Glomerular endothelial cell (primary cell): Measurements from ENCODE around the gene OCRL. TPM values are rescaled to one million over a fixed set of nuclear protein-coding genes. Genes with fewer than 3 reads are reported as not detected.
A peak's percentile ranks its signal among the peaks of the same experiment; 100 is the strongest.

Experiments
- DNase-seq: peaks from one replicate; pipeline ENCODE4 v3.0.0-alpha.2; 2011; ENCODE audit warnings: low read depth, low spot score; ENCODE audit errors: extremely low read depth
- total RNA-seq: library from RNA; depleted of rRNA; stranded (reverse); fragments of >200 nt; gene quantifications from 2 replicates; pipeline ENCODE4 v1.2.3, GENCODE V29; 2015

The OCRL gene
- total RNA-seq: 14.7 and 20.3 TPM in 2 replicates

GRCh38 chrX:129540068-129540653, at the start of gene OCRL:
Gene OCRL, plus strand, starts transcription at chrX:129540259. Its CDS starts 181 bp downstream, at chrX:129540440.
- no peak for DNase-seq

DNA sequence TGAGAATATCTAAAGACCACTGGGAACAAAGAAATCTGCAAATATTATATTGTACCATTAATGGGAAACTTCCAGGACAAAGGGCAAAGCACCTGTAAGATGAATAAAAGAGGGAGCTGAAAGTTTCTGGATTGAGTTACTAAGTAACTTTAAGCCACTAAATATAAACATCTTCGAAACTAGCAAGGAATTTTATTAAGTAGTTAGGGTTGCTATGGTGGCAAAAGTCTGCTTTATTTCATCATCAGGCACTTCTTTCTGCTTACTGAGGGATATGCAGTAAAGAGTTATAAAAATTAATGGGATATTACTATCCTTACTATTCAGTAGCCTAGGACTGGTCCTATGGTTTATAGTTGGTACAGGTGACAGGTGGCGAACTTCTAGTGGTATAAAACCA, 49.7 kb upstream of the OCRL start:
- DNase-seq: no peak

GRCh38 chrX:129493643-129494042, 46.4 kb upstream of the OCRL start:
- DNase-seq: peak; percentile 0

GRCh38 chrX:129494887-129495286, 45.2 kb upstream of the OCRL start:
- no peak for DNase-seq

DNA sequence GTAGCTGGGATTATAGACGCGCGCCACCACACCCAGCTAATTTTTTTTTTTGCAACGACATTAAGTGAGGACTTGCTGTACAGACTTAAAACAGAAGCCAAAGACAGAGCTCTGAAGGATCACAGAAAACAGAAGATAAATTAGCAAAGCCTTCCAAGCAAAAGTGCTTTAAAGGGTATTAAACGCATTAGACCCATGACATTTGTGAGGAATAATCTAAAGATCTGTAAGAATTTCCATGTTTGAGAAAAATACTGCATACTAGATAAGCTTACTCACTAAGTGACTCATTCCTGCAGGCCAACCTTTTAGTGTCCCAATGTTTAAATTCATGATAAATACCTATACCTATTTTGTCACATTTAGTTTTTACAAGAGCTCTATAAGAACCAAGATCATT, 44.2 kb upstream of the OCRL start:
- no peak for DNase-seq

GRCh38 chrX:129496625-129497024, 43.4 kb upstream of the OCRL start:
- DNase-seq: no peak

DNA sequence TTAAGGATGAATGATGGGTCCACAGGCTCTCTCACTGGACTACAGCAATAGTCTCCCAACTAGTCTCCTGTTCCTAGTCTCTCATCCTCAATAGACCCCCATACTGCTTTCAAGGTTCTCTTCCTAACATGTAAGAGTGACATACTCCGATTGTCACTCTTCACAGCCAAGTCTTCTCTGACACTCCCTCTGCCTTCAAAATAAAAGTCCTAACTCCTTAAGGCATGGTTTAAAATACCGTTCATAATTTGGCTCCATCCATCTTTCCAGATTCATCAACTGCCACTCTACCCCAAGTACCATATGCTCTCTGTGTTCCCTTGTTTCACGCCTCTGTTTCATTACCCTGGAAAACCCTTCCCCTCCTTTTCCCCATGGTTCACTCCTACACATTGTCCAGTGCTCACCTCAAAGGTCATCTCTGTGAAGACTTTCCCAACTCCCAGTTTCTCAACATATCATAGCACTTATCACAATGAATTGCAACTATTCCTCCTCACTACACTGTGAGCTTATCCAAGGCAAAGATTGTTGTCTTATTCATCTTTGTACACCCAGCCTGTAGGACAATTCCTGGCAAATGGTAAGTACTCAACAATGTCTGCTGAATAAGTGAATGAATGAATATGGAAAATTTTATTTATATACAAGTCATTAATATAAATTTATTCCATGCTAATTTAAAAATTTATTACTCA, 42.8 kb upstream of the OCRL start:
- DNase-seq: no peak

DNA sequence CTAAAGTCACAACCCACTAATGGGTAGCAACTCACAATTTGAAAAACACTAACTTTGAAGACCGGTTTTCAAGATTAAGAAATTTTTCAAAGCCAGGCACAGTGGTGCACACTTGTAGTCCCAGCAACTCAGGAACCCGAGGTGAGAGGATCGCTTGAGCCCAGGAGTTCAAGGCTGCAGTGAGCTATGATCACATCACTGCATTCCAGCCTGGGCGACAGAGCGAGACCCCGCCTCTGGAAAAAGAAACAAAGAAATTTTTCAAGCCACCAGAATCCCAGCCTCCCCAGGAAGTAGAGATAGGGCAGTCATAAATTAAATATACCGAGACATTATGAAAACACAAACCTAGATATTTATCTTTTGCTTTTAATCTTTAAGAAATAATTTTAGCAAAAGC, 29.7 kb upstream of the OCRL start:
- no peak for DNase-seq

DNA sequence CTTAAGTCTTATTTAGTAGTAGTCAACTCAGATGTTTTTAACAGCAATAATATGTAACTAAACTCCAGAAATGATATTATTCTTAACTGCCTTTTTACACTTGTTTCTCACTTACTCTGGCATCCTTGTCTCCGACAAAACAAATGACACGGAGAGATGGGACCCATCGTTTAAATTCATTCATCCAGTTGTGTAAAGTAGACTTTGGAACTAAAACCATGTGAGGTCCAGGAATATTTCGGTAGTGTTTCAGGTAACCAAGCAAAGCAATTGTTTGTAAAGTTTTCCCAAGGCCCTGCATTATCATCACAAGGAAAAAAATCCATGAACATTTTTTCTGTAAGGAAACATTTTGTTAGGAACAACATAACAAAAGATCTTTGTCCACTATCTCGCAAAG, 28.4 kb upstream of the OCRL start:
- no peak for DNase-seq

- DNase-seq: no peak
Measured at GRCh38 chrX:129512409-129512808, 27.6 kb upstream of the OCRL start.

DNA sequence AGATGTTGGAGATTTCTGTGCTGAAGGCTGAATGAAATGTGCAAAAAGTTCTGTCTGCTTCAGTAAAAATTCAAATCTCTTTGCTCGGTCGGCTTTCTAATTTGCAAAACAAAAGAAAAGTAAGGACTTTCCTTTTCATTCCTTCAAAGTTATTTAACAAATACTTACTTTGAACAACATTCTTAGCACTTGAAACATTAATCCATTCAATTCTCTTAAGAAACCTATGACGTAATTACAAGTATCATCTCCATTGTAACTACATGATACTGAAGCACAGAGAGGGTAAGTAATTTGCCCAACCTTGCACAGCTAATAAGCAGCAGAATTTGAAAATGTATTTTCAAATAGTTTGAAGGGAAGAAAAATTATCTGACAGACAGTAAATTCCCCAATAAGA, 23.7 kb upstream of the OCRL start:
- no peak for DNase-seq

- DNase-seq: no peak
Measured at GRCh38 chrX:129520151-129520550, 19.9 kb upstream of the OCRL start.

GRCh38 chrX:129522184-129523078, 17.6 kb upstream of the OCRL start:
- no peak for DNase-seq

GRCh38 chrX:129523079-129523911, 16.8 kb upstream of the OCRL start, which contains the start of gene SMARCA1:
Gene SMARCA1, minus strand, starts transcription at chrX:129523490. Its CDS starts 120 bp downstream, at chrX:129523370.
- DNase-seq: no peak

GRCh38 chrX:129524250-129524850, 15.7 kb upstream of the OCRL start:
- no peak for DNase-seq

GRCh38 chrX:129525162-129525561, 14.9 kb upstream of the OCRL start:
- no peak for DNase-seq

GRCh38 chrX:129525896-129526295, 14.2 kb upstream of the OCRL start:
- no peak for DNase-seq

- DNase-seq: no peak
Measured at GRCh38 chrX:129529685-129530281, 10.3 kb upstream of the OCRL start.

- no peak for DNase-seq
Measured at GRCh38 chrX:129530410-129530809, 9.6 kb upstream of the OCRL start.

DNA sequence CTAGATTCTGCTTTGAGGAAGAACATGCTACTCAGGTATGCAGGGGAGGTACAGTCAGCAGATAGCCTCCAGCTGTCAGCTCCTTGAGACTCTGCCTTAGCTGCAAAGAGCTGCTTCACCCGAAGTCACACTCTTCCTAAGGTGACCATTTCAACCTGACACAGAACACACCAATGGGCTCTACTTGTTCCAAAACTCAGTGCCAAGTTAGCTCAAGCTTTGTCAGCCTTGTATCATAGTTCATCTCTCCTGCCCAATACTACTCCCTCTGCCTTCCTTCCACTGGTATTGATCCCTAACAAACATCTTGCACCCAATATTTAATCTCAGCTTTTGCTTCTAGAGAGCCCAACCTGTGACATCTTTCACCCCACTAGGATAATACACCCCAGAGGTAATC, 8.9 kb upstream of the OCRL start:
- no peak for DNase-seq
